ENCODE measurements around the gene SMPD2. TPM values are rescaled to one million over a fixed set of nuclear protein-coding genes. Genes with fewer than 3 reads are reported as not detected.
"Not testable (repeated sequence)": the region's sequence is repeated elsewhere in the genome, so short reads cannot be mapped to it uniquely, and the experiment has no call there.

Gene SMPD2
- polyA plus RNA-seq, 4 donors, result 10.1 to 16.0 (median 14.1) TPM

DNA sequence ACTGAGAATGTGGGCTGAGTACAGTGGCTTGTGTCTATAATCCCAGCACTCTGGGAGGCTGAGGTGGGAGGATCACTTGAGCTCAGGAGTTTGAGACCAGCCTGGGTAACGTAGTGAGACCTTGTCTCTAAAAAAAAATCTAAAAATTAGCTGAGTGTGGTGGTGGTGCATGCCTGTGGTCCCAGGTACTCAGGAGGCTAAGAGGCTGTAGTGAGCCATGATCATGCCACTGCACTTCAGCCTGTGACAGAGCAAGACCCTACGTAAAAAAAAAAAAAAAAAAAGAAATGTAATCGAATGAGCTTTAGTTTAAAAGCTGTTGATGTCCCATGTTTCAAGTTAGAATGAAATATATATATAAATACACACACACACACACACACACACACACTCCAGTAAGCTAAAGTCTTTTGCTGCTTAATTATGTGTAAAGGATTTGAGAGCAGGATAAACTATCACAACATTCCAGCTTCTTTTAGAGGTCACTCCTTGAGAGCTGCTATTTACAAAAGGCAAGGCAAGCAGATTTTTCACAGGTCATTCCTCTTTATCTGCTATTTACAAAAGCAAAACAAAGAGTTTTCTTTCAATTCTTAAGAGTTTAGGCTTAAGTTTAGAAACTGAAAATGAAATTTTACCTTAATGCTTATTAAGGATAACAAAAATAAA, 19.8 kb downstream of the SMPD2 start:
- no peak for DNase-seq (ENCODE audit: low read depth in 4 of 4, low spot score in 3 of 4)

- not testable (repeated sequence) for DNase-seq (ENCODE audit: low read depth in 4 of 4, low spot score in 3 of 4)
Measured at GRCh38 chr6:109461205-109461604, 20.7 kb downstream of the SMPD2 start.

DNA sequence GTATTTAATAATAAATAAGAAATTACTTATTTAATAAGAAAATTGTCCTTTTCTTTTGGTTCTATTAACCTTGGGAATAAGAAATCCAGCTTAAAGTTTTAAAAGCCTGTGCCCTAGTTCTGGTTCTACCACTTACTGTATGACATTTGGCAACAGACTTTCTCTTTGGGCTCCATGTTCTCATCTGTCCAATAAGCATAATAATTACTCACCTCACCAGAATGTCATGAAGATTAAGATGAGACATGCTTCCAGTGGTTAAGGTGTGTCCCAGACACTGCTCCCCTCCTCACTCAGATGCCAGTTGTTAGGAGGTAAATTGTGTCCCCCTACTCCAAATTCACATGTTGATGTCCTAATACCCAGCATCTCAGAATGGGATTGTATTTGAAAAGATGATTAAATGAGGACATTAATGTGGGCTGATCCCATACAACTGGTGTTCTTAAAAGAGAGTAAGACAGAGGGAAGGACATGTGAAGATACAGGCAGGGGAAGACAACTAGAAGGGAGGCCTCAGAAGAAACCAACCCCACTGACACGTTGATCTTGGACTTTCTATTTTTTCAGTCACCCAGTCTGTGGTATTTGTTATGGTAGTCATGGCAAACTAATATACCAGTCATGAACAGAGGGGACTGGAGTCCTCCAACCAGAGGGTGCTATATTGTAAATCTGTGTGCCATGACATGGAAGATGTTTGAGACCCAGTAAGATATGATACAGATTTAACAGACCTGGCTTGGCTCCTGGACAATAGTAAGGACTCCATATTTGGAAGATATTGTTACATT, 21.4 kb downstream of the SMPD2 start:
- DNase-seq (ENCODE audit: low read depth in 4 of 4, low spot score in 3 of 4), result no peak

DNA sequence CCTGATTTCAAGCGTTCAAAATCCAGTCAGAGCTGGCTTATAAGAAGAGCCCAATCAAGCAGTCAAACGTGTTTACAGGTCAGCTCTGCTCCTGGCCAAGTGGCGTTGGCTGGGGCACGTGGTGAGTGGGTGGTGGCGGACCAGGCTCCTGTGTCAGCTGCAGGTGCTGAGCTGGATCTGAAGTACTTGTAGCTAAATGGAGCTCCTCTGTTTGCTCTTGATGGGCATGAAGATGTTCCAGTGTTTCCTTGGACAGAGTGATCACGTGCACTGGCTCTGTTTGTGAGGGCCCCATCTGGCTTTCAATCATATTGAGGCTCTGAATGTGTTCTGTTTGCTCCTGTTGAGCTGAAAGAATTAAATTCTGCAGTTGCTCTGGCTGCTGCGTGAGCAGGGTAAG, 25.2 kb downstream of the SMPD2 start:
- DNase-seq (ENCODE audit: low read depth in 4 of 4, low spot score in 3 of 4), result no peak

GRCh38 chr6:109466212-109466923, 25.8 kb downstream of the SMPD2 start:
- no peak for DNase-seq (ENCODE audit: low read depth in 4 of 4, low spot score in 3 of 4)

GRCh38 chr6:109467696-109468095, 27.2 kb downstream of the SMPD2 start:
- no peak for DNase-seq (ENCODE audit: low read depth in 4 of 4, low spot score in 3 of 4)

DNA sequence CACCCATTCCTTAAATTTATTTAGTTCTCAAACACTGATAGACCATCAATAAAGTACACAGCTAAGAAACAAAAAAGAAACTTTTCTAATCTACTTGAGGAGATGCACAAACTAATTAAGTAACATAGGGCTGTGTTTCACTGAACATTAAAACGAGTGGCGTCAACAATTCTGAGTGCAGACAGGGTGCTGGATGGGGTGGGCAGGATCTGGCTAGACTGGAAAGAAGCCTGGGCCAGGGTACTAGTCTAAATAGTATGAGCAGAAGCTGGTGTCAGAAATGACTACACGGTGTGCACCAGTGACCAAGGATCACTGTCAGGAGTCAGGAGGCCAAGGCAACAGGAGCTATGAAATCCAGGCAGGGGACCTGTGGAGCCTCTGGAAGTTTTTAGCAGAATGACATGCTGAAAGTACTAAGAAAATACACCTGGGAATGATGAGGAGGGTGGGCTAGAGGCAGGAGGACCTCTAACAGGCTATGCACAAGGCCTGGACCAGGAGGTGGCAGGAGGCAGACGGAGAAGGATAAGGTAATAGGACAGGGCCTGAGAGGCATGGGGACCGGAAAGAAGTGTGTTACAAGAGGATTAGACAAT, 29.2 kb downstream of the SMPD2 start:
- no peak for DNase-seq (ENCODE audit: low read depth in 4 of 4, low spot score in 3 of 4)

DNA sequence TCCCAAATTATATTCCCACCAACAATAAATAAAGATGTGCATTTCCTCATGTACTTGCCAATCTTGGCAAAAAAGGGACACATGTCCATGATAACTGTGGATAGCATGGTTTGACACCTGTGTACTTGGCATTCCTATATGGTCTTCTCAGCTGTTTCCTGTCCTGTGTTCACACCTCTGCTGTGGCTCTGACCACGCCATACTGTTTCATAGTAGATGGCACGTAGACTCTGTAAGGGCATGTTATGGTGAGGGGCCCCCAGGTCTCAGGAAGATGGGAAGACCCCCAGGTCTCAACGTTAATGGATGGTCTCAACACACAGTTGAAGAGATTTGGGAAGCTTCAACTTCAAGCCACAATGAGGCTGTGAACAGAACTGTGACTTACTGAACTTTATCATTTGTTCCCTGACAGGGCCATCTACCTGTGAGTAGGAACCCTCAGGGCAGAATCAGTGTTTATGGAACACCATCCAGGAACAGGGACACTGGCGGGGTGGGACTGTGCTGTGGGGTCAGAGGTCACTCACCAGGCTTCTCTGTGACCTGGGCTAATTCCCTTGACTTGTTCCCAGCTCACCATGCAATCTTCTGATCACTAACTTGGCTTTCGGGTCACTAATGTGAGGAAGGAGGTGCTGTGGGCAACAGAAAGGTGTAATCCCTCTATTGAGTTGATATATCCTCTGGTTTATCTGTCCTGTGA, 30.7 kb downstream of the SMPD2 start:
- no peak for DNase-seq (ENCODE audit: low read depth in 4 of 4, low spot score in 3 of 4)

DNA sequence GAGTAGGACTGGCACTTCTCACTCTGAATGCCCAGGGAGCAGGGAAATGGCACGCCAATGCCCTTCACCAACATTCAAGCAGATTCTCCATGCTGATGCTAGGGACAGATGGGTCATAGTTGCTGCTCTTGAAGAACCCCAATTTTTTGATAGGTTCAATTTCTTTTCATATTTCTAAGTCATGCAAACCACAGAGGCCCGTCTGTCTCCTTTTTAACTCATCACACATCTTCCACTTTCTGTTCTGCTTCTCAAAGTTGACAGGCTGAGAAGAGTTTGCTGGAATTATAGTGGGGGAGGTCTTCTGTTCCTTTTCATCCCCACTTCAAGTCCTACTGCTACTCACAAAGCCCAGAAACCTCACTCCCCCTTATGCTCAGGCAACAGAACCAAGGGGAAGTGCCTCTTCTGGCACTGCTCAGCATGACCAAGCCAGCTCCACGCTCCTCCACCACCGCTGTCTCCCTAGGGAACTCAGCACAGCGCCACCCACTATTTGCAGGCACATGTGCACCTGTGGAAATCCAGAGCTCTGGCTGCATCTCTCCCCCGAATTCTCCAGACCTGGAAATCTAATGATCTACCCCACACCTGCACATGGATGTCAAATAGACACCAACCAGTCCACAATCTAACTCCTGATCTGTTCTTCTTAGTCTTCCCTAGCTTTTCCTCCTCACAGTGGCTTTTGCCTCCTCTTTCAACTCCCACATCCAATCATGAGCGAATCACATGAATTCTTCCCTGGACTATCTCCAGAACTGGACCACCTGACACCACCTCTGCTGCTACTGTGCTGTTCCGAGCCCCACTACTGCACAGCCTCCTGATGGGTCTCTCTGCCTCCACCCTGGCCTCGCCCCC, 31.8 kb downstream of the SMPD2 start:
- no peak for DNase-seq (ENCODE audit: low read depth in 4 of 4, low spot score in 3 of 4)

GRCh38 chr6:109473120-109473519, 32.6 kb downstream of the SMPD2 start:
- DNase-seq (ENCODE audit: low read depth in 4 of 4, low spot score in 3 of 4), result no peak

GRCh38 chr6:109474995-109475394, 34.5 kb downstream of the SMPD2 start:
- DNase-seq (ENCODE audit: low read depth in 4 of 4, low spot score in 3 of 4), result no peak

DNA sequence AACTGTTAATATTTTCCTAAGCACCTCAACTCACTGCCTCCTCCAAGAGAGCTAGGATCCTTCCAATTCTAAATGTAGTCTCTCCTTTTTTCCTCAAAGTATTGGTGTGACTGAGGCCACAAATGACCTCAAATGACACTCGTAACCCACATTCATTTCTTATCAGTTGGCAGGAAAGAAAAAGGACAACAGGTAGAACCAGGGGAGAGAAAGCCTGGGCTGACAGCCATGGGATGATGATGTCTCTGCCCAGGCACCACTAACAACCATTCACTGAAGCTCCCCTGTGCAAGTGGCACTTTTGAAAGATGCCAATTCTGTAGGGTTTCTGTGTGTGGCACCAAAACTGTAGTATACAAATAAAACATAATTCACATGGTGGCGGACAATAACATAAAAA, 35.1 kb downstream of the SMPD2 start:
- no peak for DNase-seq (ENCODE audit: low read depth in 4 of 4, low spot score in 3 of 4)

DNA sequence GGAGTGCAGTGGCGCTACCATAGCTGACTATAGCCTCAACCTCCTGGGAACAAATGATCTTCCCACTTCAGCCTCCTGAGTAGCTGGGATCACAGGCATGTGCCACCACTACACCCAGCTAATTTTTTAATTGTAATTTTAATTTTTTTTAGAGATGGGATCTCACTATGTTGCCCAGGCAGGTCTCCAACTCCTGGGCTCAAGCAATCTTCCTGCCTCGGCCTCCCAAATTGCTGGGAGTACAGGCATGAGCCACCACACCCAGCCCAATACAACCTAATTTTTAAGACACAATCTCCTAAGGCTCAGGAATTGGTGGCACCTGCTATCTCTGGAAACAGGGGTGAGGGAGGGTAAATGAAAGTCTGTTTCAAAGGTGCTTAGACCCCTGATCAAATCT, 36.7 kb downstream of the SMPD2 start:
- DNase-seq (ENCODE audit: low read depth in 4 of 4, low spot score in 3 of 4), result no peak

- DNase-seq (ENCODE audit: low read depth in 4 of 4, low spot score in 3 of 4), result no peak
Measured at GRCh38 chr6:109477725-109478124, 37.2 kb downstream of the SMPD2 start.

DNA sequence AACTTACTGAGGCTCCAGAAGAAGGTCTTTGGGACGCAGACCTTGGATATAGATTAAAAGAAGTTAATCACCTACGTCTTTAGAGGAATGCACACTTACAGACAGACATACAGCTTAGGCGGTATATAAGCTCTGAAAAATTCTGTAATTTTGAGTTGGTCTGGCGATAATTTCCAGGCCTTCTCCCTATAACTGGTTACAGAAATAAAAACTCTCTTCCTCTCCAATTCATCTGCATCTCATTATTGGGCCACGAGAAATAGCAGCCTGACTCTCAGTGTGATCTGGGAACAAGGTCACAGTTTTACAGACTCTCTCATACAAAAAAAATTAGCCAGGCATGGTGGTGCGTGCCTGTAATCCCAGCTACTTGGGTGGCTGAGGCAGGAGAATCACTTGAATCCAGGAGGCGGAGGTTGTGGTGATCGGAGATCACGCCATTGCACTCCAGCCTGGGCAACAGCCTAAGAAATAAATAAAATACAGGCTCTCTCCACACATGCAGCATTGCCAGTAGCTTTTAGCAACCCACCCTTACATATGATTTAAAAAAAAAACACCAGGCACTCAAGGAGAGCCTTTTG, 37.8 kb downstream of the SMPD2 start:
- no peak for DNase-seq (ENCODE audit: low read depth in 4 of 4, low spot score in 3 of 4)

DNA sequence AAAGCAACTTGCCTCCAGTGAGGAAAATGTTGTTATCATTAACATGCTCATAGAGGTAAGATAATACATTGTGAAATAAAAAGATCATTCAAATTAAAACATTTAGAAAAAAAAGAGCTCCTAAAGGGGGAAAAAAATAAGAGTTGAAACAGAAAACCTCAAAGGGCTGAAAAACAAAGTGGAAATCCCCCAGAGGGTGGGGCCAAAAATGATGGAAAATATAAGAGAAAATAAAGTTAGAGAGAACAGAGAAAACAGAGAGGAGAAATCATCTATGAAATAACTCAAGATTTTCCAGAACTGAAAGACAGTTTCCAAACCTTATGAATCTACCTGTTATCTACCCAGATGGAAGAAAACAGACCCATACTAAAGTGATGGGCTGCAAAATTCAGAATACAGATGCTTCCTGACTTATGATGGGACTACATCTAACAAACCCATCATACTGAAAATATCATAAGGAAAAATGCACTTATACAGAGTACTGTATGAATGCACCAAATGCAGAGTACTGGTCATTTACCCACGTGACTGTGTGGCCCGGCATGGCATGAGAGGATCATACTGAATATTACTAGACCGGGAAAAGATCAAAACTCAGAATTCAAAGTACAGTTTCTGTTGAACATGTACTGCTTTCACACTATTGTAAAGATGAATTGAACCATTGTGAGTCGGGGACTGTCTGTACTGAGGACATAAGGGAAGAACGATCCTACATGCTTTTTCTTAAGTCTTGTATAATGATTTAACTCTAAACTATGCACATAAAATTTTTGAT, 38.5 kb downstream of the SMPD2 start:
- no peak for DNase-seq (ENCODE audit: low read depth in 4 of 4, low spot score in 3 of 4)

GRCh38 chr6:109480993-109481480, 40.5 kb downstream of the SMPD2 start:
- DNase-seq (ENCODE audit: low read depth in 4 of 4, low spot score in 3 of 4), result no peak
